Measurements from ENCODE around the gene SPTLC3.

DNA sequence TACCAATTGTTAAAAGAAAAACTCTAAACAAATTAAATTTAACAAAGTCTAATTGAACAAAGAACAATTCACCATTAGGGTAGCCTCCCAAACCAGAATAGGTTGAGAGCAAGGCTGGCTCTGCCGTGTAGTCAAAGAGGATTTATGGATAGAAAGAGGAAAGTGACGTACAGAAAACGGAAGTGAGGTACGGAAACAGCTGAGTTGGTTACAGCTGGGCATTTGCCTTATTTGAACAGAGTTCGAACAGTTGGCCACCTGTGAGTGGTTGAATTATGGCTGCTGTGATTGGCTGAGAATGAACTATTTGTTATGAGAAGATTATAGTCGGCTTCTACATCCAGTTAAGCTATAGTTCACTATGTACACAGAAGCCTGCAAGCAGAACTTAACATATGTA lies 193.8 kb downstream of the SPTLC3 start:
- TF ChIP-seq, protein P1, sequence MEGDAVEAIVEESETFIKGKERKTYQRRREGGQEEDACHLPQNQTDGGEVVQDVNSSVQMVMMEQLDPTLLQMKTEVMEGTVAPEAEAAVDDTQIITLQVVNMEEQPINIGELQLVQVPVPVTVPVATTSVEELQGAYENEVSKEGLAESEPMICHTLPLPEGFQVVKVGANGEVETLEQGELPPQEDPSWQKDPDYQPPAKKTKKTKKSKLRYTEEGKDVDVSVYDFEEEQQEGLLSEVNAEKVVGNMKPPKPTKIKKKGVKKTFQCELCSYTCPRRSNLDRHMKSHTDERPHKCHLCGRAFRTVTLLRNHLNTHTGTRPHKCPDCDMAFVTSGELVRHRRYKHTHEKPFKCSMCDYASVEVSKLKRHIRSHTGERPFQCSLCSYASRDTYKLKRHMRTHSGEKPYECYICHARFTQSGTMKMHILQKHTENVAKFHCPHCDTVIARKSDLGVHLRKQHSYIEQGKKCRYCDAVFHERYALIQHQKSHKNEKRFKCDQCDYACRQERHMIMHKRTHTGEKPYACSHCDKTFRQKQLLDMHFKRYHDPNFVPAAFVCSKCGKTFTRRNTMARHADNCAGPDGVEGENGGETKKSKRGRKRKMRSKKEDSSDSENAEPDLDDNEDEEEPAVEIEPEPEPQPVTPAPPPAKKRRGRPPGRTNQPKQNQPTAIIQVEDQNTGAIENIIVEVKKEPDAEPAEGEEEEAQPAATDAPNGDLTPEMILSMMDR (IDR thresholded peaks at IDR 0.05), result no peak
- no peak for TF ChIP-seq POLR2A (IDR thresholded peaks at IDR 0.05)
